ENCODE results near the gene FAM98A. TPM values are rescaled to one million over a fixed set of nuclear protein-coding genes. Genes with fewer than 3 reads are reported as not detected.
A peak's percentile ranks its signal among the peaks of the same experiment; 100 is the strongest.

Gene FAM98A
- 59.4 and 69.0 TPM in 2 replicates for total RNA-seq (2022)
- percentile 81 among the genes with signal in this experiment for Bru-seq, nascent RNA
- percentile 89 among the genes with signal in this experiment for BruChase-seq, experiment 1, labeled RNA remaining after a 6-hour chase
- percentile 91 among the genes with signal in this experiment for BruChase-seq, experiment 2, labeled RNA remaining after a 2-hour chase
- long read RNA-seq, transcript FAM98A-201 (8 exons, 2,816 nt), result major isoform, 64 of 79 reads
- long read RNA-seq, partial matches to known transcripts, result 3 of 79 reads
- long read RNA-seq, other reads (novel, unspliced or antisense), result 12 of 79 reads

DNA sequence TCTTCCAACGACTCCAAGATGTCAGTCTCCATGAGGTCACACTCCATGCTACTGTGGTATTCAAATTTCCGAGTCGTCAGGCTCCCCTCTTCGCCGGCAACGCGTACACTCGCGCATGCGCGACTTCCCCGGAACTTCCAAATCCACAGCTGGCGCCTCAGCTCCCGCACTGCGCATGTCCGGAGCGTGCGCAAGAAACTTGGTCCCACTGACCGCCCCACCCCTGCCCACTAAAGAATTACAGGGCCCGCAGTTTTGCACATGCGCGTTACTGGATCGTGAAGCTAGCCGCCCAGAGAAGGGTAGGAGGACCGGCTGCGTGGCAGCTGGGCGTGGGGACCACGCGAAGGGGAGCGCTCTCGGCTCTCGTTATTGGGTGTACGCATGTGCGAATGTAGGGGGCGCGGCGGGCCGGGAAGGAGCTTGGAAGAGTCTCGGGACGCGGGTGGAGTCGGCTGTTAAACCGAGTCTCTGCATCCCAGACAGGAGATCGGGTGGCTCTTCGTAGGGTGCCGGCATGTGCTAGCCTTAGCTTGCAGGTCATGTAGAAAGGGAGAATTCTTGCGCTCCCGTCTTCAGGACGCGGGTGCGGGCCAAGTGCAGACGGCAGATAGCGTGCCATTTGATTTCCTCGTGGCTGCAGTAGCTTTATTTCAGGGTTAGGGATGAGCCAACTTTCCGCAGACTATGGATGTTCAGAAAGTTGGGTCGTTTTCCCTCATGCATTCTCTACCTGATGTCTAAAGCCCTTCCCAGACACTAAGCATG is at the start of gene FAM98A:
TSS of gene FAM98A (minus strand) at position 125 of the 768 bp plus-strand sequence. CDS start at position 47, 78 bp downstream.
- intact Hi-C loops (cut with micrococcal nuclease), result no loop called here
- no peaks in the 10 kb centered on the region for H3K27me3 Mint-ChIP-seq (ENCODE audit: insufficient read depth, unreplicated experiment)
- BruUV-seq (replicated peaks), result TSS peak; percentile 58
- H3K4me1 Mint-ChIP-seq (ENCODE audit: insufficient read depth, unreplicated experiment), result peaks cover 7% of the 10 kb centered on the region
- H3K9me3 Mint-ChIP-seq (ENCODE audit: unreplicated experiment), result no peaks in the 10 kb centered on the region
- TF ChIP-seq, protein P1, sequence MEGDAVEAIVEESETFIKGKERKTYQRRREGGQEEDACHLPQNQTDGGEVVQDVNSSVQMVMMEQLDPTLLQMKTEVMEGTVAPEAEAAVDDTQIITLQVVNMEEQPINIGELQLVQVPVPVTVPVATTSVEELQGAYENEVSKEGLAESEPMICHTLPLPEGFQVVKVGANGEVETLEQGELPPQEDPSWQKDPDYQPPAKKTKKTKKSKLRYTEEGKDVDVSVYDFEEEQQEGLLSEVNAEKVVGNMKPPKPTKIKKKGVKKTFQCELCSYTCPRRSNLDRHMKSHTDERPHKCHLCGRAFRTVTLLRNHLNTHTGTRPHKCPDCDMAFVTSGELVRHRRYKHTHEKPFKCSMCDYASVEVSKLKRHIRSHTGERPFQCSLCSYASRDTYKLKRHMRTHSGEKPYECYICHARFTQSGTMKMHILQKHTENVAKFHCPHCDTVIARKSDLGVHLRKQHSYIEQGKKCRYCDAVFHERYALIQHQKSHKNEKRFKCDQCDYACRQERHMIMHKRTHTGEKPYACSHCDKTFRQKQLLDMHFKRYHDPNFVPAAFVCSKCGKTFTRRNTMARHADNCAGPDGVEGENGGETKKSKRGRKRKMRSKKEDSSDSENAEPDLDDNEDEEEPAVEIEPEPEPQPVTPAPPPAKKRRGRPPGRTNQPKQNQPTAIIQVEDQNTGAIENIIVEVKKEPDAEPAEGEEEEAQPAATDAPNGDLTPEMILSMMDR (IDR thresholded peaks at IDR 0.05; ENCODE audit: unreplicated experiment), result no peak
- H3K27ac Mint-ChIP-seq (ENCODE audit: low read depth, unreplicated experiment), result peak within 1 kb of the TSS; percentile 94
- CTCF ChIA-PET, result interaction anchor here (0.6 to 1.4 kb wide), 12 partner anchors 16 to 707 kb away, joined by 3 to 7 read pairs (median 3); no protein-coding TSS in a partner anchor
- H3K4me3 Mint-ChIP-seq (ENCODE audit: unreplicated experiment), result peak within 1 kb of the TSS; percentile 92
- DNase-seq (ENCODE audit: unreplicated experiment), result peak; percentile 99
- POLR2A ChIA-PET, result interaction anchor here (0.5 to 1.9 kb wide), 10 partner anchors 9 to 465 kb away, joined by 3 to 9 read pairs (median 4); no protein-coding TSS in a partner anchor
- peaks cover 14% of the 10 kb centered on the region for H3K36me3 Mint-ChIP-seq (ENCODE audit: insufficient read depth, unreplicated experiment)

DNA sequence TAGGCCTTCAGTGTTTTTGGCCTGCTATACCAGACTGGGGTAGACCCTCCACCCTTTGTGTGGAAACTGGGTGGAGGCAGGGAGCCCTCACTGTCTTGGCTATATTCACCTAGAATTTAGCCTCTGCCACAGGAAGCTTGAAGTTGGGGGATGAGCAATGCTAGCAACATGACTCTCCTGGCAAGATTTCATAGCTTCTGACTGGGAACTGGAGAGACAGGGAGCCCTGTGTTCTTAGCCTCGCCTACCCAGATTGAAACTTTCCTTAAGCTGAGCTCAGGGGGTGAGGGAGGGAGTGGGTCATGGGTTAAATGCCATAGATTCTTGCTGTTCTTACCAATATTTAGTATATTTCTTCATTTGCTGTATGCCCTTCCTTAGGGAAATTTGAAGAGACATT is 46.8 kb upstream of the FAM98A start:
- intact Hi-C loops (cut with micrococcal nuclease), result no loop called here
- CTCF ChIA-PET, result interaction anchor here (0.7 kb wide), 1 partner anchor 13 kb away, joined by 3 read pairs; no protein-coding TSS in a partner anchor
- no TSS peak for BruUV-seq (replicated peaks)
- no peak overlapping the region for H3K4me3 Mint-ChIP-seq (ENCODE audit: unreplicated experiment)
- no peak for DNase-seq (ENCODE audit: unreplicated experiment)
- POLR2A ChIA-PET, result no interaction called here
- peaks cover 7% of the 10 kb centered on the region for H3K27me3 Mint-ChIP-seq (ENCODE audit: insufficient read depth, unreplicated experiment)
- peaks cover 7% of the 10 kb centered on the region for H3K9me3 Mint-ChIP-seq (ENCODE audit: unreplicated experiment)
- TF ChIP-seq, protein P1 (IDR thresholded peaks at IDR 0.05; ENCODE audit: unreplicated experiment), result no peak
- no peaks in the 10 kb centered on the region for H3K4me1 Mint-ChIP-seq (ENCODE audit: insufficient read depth, unreplicated experiment)
- H3K36me3 Mint-ChIP-seq (ENCODE audit: insufficient read depth, unreplicated experiment), result no peaks in the 10 kb centered on the region
- no peak overlapping the region for H3K27ac Mint-ChIP-seq (ENCODE audit: low read depth, unreplicated experiment)

DNA sequence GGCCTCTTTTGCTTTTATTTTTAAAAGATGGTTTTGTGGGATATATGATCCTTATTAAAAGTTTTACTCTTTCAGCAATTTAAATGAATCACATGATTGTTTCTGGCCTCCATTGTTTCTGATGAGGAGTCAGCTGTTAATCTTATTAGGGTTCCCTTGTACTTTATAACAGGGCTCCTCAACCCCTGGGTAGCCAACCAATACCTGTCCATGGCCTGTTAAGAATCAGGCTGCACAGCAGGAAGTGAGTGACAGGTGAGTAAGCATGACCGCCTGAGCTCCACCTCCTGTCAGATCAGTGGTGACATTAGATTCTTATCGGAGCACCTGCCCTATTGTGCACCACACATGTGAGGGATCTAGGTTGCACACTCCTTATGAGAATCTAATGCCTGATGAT is 45.1 kb upstream of the FAM98A start:
- H3K9me3 Mint-ChIP-seq (ENCODE audit: unreplicated experiment), result peaks cover 7% of the 10 kb centered on the region
- intact Hi-C loops (cut with micrococcal nuclease), result no loop called here
- CTCF ChIA-PET, result interaction anchor here (1.0 kb wide), 1 partner anchor 8 kb away, joined by 3 read pairs; no protein-coding TSS in a partner anchor
- H3K4me1 Mint-ChIP-seq (ENCODE audit: insufficient read depth, unreplicated experiment), result no peaks in the 10 kb centered on the region
- H3K27me3 Mint-ChIP-seq (ENCODE audit: insufficient read depth, unreplicated experiment), result peaks cover 10% of the 10 kb centered on the region
- no peak for DNase-seq (ENCODE audit: unreplicated experiment)
- POLR2A ChIA-PET, result no interaction called here
- BruUV-seq (replicated peaks), result no TSS peak
- H3K36me3 Mint-ChIP-seq (ENCODE audit: insufficient read depth, unreplicated experiment), result no peaks in the 10 kb centered on the region
- TF ChIP-seq, protein P1 (IDR thresholded peaks at IDR 0.05; ENCODE audit: unreplicated experiment), result no peak
- no peak overlapping the region for H3K4me3 Mint-ChIP-seq (ENCODE audit: unreplicated experiment)
- H3K27ac Mint-ChIP-seq (ENCODE audit: low read depth, unreplicated experiment), result no peak overlapping the region

DNA sequence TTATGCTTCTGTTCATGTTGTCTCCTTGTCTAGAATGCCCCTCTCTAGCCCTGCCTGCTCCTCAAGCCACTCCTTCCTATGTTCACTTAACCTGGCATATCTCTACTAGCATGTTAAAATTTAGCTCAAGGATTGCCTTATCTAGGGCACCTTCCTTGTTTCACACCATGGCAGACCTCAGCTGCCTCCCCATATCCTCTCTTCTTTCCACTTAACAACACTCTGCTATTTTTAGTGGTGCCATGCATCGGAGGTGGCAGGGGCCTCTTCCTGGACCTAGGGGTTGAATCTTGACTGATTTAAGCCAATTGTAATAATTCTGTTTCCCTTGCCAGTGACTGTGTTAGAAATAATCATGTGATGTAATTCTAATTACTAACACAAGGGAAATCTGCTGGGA is 36.9 kb upstream of the FAM98A start:
- Mint-ChIP-seq H3K27me3 (ENCODE audit: insufficient read depth, unreplicated experiment) (peaks cover 5% of the 10 kb centered on the region), H3K4me1 (ENCODE audit: insufficient read depth, unreplicated experiment) (no peaks in the 10 kb centered on the region), H3K27ac (ENCODE audit: low read depth, unreplicated experiment) (no peak overlapping the region), H3K4me3 (ENCODE audit: unreplicated experiment) (no peak overlapping the region), H3K36me3 (ENCODE audit: insufficient read depth, unreplicated experiment) (peaks cover 5% of the 10 kb centered on the region), H3K9me3 (ENCODE audit: unreplicated experiment) (no peaks in the 10 kb centered on the region)
- TF ChIP-seq, protein P1 (IDR thresholded peaks at IDR 0.05; ENCODE audit: unreplicated experiment), result no peak
- ChIA-PET POLR2A (interaction anchor here (0.5 kb wide), 1 partner anchor 122 kb away, joined by 3 read pairs; no protein-coding TSS in a partner anchor), CTCF (interaction anchor here (0.8 kb wide), 1 partner anchor 17 kb away, joined by 3 read pairs; no protein-coding TSS in a partner anchor)
- DNase-seq (ENCODE audit: unreplicated experiment), result no peak
- intact Hi-C loops (cut with micrococcal nuclease), result no loop called here
- BruUV-seq (replicated peaks), result no TSS peak
